Measurements from ENCODE around the gene LSM7. TPM values are rescaled to one million over a fixed set of nuclear protein-coding genes. Genes with fewer than 3 reads are reported as not detected.
A peak's percentile ranks its signal among the peaks of the same experiment; 100 is the strongest.

Gene LSM7
- total RNA-seq, 3 donors from 2014 or later, result 60.3 to 111 (median 93.1) TPM

GRCh38 chr19:2357279-2358206 lies 29.2 kb upstream of the LSM7 start:
- Histone ChIP-seq H3K4me3 (no peak overlapping the region), H3K36me3 (ENCODE audit: low read depth) (no peaks in the 10 kb centered on the region), H3K9me3 (no peaks in the 10 kb centered on the region), H3K4me1 (ENCODE audit: low read depth) (peaks cover 3% of the 10 kb centered on the region)
- TF ChIP-seq, protein P1, sequence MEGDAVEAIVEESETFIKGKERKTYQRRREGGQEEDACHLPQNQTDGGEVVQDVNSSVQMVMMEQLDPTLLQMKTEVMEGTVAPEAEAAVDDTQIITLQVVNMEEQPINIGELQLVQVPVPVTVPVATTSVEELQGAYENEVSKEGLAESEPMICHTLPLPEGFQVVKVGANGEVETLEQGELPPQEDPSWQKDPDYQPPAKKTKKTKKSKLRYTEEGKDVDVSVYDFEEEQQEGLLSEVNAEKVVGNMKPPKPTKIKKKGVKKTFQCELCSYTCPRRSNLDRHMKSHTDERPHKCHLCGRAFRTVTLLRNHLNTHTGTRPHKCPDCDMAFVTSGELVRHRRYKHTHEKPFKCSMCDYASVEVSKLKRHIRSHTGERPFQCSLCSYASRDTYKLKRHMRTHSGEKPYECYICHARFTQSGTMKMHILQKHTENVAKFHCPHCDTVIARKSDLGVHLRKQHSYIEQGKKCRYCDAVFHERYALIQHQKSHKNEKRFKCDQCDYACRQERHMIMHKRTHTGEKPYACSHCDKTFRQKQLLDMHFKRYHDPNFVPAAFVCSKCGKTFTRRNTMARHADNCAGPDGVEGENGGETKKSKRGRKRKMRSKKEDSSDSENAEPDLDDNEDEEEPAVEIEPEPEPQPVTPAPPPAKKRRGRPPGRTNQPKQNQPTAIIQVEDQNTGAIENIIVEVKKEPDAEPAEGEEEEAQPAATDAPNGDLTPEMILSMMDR (IDR thresholded peaks at IDR 0.05), result no peak
- intact Hi-C loops (cut with DNase I, micrococcal nuclease), result no loop called here
- ATAC-seq (no peak), DNase-seq (no peak)

- intact Hi-C loops (cut with DNase I, micrococcal nuclease), result no loop called here
- ATAC-seq, result no peak
- TF ChIP-seq, protein P1 (IDR thresholded peaks at IDR 0.05), result no peak
- peaks cover 3% of the 10 kb centered on the region for H3K4me1 ChIP-seq (ENCODE audit: low read depth)
- no peaks in the 10 kb centered on the region for H3K36me3 ChIP-seq (ENCODE audit: low read depth)
- DNase-seq, result no peak
- no peak overlapping the region for H3K4me3 ChIP-seq
- no peaks in the 10 kb centered on the region for H3K9me3 ChIP-seq
Observed at GRCh38 chr19:2356036-2356646, 27.8 kb upstream of the LSM7 start.

DNA sequence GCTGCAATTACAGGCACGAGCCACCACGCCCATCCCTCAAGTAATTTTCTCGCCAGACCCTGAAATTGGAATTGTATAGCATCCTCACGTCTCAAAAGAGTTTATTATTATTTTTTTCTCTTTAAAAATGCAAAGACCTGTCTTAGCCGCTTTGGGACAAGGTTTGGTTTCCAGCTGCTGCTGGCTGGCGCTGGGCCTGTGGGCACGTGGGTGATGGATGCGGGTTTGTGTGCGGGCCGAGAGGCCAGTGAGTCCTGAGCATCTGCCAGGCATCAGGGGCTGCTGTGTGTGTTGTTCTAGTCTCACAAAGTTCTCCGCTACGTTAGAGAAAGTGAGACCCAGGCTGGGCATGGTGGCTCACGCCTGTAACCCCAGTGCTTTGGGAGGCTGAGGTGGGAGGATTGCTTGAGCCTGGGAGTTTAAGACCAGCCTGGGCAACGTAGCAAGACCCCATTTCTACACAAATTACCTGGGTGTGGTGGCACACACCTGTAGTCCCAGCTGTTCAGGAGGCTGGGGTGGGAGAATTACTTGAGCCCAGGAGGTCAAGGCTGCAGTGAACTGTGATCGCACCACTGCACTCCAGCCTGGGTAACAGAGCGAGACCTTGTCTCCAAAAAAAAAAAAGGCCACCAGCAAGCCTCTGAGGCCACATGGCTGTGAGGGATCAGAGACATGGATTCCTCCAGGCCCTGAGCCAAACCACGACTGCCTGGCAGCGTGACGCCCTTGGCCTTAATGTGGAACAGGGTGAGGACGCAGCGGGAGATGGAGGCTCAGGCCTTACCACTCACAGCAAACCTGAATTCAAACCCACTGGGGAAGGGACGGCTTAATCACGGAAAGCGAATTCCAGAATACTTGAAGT lies 27.0 kb upstream of the LSM7 start:
- no peak for ATAC-seq
- Histone ChIP-seq H3K9me3 (no peaks in the 10 kb centered on the region), H3K36me3 (ENCODE audit: low read depth) (no peaks in the 10 kb centered on the region), H3K4me3 (no peak overlapping the region), H3K4me1 (ENCODE audit: low read depth) (peaks cover 3% of the 10 kb centered on the region)
- TF ChIP-seq, protein P1 (IDR thresholded peaks at IDR 0.05), result no peak
- intact Hi-C loops (cut with DNase I, micrococcal nuclease), result no loop called here
- DNase-seq, result no peak

DNA sequence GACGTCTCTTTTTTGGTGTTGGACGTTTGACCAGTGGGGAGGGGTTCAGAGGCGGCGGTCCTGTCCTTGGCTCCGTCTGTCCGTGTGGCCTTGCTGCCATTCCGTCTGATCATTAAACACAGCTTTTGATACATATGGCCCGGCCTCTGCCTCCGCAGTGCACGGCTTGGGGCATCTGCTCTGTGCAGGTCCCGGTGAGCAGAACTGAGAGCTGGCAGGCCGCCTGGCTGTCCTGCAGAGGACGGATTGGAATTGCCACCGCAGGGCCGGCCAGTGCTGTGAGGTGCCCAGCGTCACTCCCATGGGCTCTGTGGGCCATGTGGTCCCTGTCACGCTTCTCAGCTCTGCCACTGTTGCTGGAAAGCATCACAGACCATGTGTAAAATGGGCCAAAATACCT lies 26.3 kb upstream of the LSM7 start:
- DNase-seq (no peak), ATAC-seq (no peak)
- TF ChIP-seq, protein P1 (IDR thresholded peaks at IDR 0.05), result no peak
- intact Hi-C loops (cut with DNase I, micrococcal nuclease), result no loop called here
- Histone ChIP-seq H3K4me1 (ENCODE audit: low read depth) (peaks cover 3% of the 10 kb centered on the region), H3K9me3 (no peaks in the 10 kb centered on the region), H3K36me3 (ENCODE audit: low read depth) (no peaks in the 10 kb centered on the region), H3K4me3 (no peak overlapping the region)

DNA sequence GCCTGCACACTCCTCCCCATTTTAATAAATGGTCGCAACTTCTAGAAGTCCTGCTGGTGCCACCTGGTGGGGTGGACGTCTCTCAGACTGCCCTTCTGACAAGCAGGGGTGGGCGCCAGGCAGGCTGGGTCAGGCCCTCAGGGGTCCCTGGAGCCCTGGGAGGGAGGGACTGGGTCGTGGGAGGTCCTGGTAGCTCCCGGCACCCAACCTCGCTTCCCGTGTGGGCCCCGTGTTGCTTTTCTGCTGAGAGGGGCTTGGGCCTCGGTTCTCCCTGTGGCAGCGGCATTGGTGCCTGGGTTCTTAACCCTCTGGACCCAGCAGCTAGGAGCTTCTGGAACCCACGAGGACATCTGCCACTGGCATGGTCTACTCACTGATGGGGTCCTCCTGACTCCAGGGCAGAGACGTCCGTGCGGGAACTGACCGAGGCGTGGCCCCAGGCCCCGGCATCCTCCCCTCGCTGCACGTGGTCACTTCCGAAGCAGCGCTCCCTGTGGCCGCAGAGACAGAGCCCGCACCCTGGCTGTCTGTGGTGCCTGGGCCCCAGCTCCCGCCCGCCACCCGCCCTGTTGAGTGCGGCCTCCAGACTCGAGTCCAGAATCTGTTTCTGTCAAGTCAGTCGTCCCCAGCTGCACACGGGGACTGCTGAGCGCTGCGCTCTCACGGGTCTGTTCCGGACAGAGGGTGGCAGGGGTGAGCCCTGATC lies 25.7 kb upstream of the LSM7 start:
- no peak overlapping the region for H3K4me3 ChIP-seq
- TF ChIP-seq, protein P1 (IDR thresholded peaks at IDR 0.05), result no peak
- H3K36me3 ChIP-seq (ENCODE audit: low read depth), result no peaks in the 10 kb centered on the region
- peaks cover 3% of the 10 kb centered on the region for H3K4me1 ChIP-seq (ENCODE audit: low read depth)
- intact Hi-C loops (cut with DNase I, micrococcal nuclease), result no loop called here
- H3K9me3 ChIP-seq, result no peaks in the 10 kb centered on the region
- ATAC-seq (no peak), DNase-seq (peak in 1 of 3 donors; percentile 51)

All from mucosa of descending colon (tissue), 3 donors.